GM06990 (cell line): Measurements from ENCODE around the gene QKI.

ENCODE experiments used
- DNase-seq: peaks from one replicate; pipeline ENCODE4 v3.0.0-alpha.2; 2011; ENCODE audit not compliant: insufficient read length; ENCODE audit errors: extremely low read depth
- H3K27me3 ChIP-seq: replicated peaks from 2 replicates; pipeline ENCODE4 v1.6.0; 2011; ENCODE audit warnings: low read length; ENCODE audit not compliant: control insufficient read depth, insufficient read depth
- H3K36me3 ChIP-seq: 2 replicates; pipeline ENCODE4 v1.5.1; 2011; ENCODE audit warnings: low read length; ENCODE audit not compliant: control insufficient read depth, insufficient read depth
- H3K4me3 ChIP-seq: replicated peaks from 2 replicates; pipeline ENCODE4 v1.5.1; 2011; ENCODE audit warnings: low read depth, mild to moderate bottlenecking, control low read depth, low read length
- TF ChIP-seq, protein P1 (sequence below): IDR thresholded peaks from 2 replicates; pipeline ENCODE4 v1.5.1; 2011; ENCODE audit warnings: low read length, control low read depth, mild to moderate bottlenecking, inconsistent platforms; ENCODE audit not compliant: insufficient read depth, poor library complexity, severe bottlenecking

The QKI gene

DNA sequence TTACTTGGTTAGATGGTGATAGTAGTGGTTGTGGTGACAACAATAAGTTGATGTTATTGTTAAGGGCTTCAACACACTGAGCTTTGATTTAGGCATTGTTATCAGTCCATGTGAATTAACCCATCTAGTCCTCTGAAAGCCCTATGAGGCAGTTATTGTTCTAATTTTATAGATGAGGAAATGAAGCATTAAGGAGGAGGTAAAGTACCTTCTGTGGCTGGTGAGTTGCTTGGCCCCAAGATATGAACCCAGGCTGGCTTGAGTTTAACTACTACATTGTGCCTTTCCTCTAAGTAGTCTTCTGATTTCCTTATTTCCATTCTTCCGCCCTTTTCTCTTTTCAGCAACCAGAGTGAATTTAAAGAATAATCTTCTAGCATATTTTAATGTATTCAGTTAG, 81.7 kb downstream of the QKI start:
- DNase-seq: no peak
- TF ChIP-seq, protein P1, sequence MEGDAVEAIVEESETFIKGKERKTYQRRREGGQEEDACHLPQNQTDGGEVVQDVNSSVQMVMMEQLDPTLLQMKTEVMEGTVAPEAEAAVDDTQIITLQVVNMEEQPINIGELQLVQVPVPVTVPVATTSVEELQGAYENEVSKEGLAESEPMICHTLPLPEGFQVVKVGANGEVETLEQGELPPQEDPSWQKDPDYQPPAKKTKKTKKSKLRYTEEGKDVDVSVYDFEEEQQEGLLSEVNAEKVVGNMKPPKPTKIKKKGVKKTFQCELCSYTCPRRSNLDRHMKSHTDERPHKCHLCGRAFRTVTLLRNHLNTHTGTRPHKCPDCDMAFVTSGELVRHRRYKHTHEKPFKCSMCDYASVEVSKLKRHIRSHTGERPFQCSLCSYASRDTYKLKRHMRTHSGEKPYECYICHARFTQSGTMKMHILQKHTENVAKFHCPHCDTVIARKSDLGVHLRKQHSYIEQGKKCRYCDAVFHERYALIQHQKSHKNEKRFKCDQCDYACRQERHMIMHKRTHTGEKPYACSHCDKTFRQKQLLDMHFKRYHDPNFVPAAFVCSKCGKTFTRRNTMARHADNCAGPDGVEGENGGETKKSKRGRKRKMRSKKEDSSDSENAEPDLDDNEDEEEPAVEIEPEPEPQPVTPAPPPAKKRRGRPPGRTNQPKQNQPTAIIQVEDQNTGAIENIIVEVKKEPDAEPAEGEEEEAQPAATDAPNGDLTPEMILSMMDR: no peak
- Histone ChIP-seq H3K4me3 (no peak overlapping the region), H3K27me3 (no peaks in the 10 kb centered on the region), H3K36me3 (no peaks in the 10 kb centered on the region)

DNA sequence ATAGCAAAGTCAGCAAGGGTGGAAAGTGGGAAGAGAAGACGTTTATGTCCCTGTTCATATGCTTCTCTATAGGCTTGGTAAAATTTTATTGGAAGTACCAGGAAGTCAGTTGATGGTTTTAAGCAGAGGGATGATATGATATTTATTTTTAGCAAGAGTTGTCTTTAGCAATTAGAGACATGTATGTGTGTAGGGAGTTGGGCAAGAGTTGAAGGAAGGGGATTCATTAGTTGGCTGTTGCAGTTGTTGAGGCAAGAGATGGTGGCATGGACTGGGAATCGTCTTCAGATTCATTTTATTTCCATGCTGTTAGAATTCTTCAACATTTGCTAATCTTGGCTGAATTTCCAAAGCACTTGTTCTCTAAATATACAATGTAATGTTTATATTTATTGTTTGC, 85.6 kb downstream of the QKI start:
- Histone ChIP-seq H3K4me3 (no peak overlapping the region), H3K27me3 (no peaks in the 10 kb centered on the region), H3K36me3 (no peaks in the 10 kb centered on the region)
- no peak for DNase-seq
- TF ChIP-seq, protein P1: no peak

- Histone ChIP-seq H3K36me3 (no peaks in the 10 kb centered on the region), H3K27me3 (no peaks in the 10 kb centered on the region), H3K4me3 (no peak overlapping the region)
- TF ChIP-seq, protein P1: no peak
- no peak for DNase-seq
Observed at GRCh38 chr6:163501026-163501425, 86.5 kb downstream of the QKI start.

GRCh38 chr6:163501439-163501838, 86.9 kb downstream of the QKI start:
- H3K27me3 ChIP-seq: no peaks in the 10 kb centered on the region
- no peak for DNase-seq
- no peaks in the 10 kb centered on the region for H3K36me3 ChIP-seq
- H3K4me3 ChIP-seq: no peak overlapping the region
- TF ChIP-seq, protein P1: no peak

- no peak for DNase-seq
- no peaks in the 10 kb centered on the region for H3K27me3 ChIP-seq
- TF ChIP-seq, protein P1: no peak
- no peak overlapping the region for H3K4me3 ChIP-seq
- H3K36me3 ChIP-seq: no peaks in the 10 kb centered on the region
Observed at GRCh38 chr6:163504984-163505640, 90.6 kb downstream of the QKI start.

DNA sequence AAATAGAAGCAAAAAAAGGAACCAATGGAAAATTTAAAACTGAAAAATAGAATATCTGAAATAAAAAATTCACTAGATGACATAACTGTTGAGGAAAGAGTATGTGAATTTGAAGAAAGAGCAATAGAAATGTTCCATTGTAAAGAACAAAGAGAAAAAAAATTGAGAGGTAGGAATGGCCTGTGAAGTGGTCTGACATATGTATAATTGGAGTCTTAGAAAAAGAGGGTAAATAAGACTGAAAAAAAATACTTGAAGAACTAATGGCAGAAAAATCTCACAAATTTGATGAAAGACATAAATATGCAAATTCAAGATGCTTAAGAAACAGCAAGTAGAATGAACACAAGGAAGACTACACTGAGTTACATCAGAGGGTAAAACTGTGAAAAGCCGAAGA, 93.4 kb downstream of the QKI start:
- no peaks in the 10 kb centered on the region for H3K36me3 ChIP-seq
- no peaks in the 10 kb centered on the region for H3K27me3 ChIP-seq
- TF ChIP-seq, protein P1: no peak
- no peak overlapping the region for H3K4me3 ChIP-seq
- no peak for DNase-seq
